ENCODE data around the gene CHRNA4. TPM values are rescaled to one million over a fixed set of nuclear protein-coding genes. Genes with fewer than 3 reads are reported as not detected.
"Not testable (repeated sequence)": the region's sequence is repeated elsewhere in the genome, so short reads cannot be mapped to it uniquely, and the experiment has no call there.

Gene CHRNA4
- total RNA-seq, 2 experiments from 2014 or later, result not detected

DNA sequence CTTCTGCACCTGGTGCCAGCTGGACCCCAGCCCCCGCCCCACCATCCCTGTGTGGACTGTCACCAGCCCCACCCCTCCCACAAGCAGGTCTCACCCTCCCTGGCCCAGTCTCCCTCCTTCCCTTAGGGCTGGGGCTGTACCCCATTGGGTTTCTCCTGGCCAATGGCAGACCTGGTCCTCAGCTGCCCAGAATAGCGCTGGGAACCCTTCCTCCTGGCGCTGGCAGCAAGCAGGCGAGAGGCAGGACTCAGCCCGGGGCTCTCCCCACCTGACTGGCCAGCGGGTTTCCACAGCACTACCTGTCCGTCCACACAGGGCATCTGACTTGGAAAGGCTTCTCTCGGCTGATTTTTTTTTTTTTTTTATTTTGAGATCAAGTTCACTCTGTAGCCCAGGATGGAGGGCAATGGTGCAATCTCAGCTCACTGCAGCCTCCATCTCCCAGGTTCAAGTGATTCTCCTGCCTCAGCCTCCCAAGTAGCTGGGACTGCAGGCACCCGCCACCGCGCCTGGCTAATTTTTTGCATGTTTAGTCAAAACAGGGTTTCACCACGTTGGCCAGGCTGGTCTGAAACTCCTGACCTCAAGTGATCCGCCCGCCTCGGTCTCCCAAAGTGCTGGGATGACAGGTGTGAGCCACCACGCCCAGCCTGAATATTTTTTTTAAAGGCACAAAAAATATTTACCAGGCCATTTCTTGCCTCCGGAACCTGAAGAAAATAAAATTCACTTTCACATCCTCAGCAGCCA is 21.6 kb upstream of the CHRNA4 start:
- intact Hi-C loops (cut with DNase I, micrococcal nuclease), result loop anchor here (1.0 to 10.0 kb wide), 5 partner anchors 68 to 326 kb away; no protein-coding TSS in a partner anchor
- Histone ChIP-seq H3K9me3 (ENCODE audit: control insufficient read depth in 1 of 2, insufficient read depth in 1 of 2, low read length in 2 of 2) (peaks cover 10 to 40% of the 10 kb centered on the region in 2 experiments), H3K36me3 (ENCODE audit: insufficient read depth, low read length) (no peaks in the 10 kb centered on the region), H3K4me3 (ENCODE audit: low read length) (no peak overlapping the region), H3K27ac (ENCODE audit: low read depth in 1 of 2, low read length in 2 of 2) (no peak overlapping the region), H3K4me1 (ENCODE audit: insufficient read depth, low read length) (peaks cover 3% of the 10 kb centered on the region), H3K27me3 (ENCODE audit: control insufficient read depth in 1 of 2, insufficient read depth in 2 of 2, low read length in 2 of 2) (peaks cover 7 to 28% of the 10 kb centered on the region in 2 experiments)
- TF ChIP-seq, protein P1, sequence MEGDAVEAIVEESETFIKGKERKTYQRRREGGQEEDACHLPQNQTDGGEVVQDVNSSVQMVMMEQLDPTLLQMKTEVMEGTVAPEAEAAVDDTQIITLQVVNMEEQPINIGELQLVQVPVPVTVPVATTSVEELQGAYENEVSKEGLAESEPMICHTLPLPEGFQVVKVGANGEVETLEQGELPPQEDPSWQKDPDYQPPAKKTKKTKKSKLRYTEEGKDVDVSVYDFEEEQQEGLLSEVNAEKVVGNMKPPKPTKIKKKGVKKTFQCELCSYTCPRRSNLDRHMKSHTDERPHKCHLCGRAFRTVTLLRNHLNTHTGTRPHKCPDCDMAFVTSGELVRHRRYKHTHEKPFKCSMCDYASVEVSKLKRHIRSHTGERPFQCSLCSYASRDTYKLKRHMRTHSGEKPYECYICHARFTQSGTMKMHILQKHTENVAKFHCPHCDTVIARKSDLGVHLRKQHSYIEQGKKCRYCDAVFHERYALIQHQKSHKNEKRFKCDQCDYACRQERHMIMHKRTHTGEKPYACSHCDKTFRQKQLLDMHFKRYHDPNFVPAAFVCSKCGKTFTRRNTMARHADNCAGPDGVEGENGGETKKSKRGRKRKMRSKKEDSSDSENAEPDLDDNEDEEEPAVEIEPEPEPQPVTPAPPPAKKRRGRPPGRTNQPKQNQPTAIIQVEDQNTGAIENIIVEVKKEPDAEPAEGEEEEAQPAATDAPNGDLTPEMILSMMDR (IDR thresholded peaks at IDR 0.05), result no peak
- H3K36me3 Mint-ChIP-seq (ENCODE audit: low read depth), result no peaks in the 10 kb centered on the region
- no peak for ATAC-seq (ENCODE audit: poor library complexity)
- H3K4me1 Mint-ChIP-seq (ENCODE audit: low read depth), result no peaks in the 10 kb centered on the region
- POLR2A ChIA-PET, result no interaction called here
- CTCF ChIA-PET, result interaction anchor here (1.3 to 1.7 kb wide), 2 partner anchors 73 to 159 kb away, joined by 4 to 16 read pairs; no protein-coding TSS in a partner anchor
- no peaks in the 10 kb centered on the region for H3K9me3 Mint-ChIP-seq
- no peak overlapping the region for H3K4me3 Mint-ChIP-seq
- peaks cover 20% of the 10 kb centered on the region for H3K27me3 Mint-ChIP-seq
- no peak for DNase-seq
- H3K27ac Mint-ChIP-seq, result no peak overlapping the region

DNA sequence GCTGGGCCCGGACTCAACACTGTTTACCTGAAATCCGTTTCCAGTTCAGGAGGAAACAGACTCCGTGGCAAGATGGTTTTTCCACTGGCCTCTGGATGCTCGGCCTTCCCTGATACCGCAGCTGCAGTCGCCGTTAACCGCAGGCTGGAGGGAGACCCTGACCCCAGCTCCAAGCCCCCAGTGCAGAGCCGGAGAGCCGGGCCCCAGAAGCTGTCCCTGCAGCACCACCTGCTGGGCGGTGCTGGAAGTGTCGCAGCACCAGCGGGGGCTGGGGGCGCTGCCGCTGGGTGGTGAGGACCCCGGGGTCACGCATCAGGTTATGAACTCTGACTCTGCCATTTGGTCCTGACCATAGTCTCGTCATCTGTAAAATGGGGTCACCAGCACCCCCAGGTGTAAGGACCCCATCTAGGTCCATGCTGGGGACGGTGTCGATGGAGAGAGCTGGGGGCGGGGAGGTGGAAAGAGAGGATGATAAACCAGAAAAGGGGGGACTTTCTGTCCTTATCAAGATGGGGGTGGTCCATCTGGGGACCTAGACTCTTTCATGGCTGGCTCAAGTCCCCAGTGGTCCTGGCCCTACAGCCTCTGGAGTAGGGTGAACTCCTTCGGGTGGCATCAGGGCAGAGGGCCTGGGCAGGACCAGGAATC is 20.8 kb upstream of the CHRNA4 start:
- peaks cover 10 to 34% of the 10 kb centered on the region in 2 experiments for H3K9me3 ChIP-seq (ENCODE audit: control insufficient read depth in 1 of 2, insufficient read depth in 1 of 2, low read length in 2 of 2)
- TF ChIP-seq, protein P1 (IDR thresholded peaks at IDR 0.05), result peak; percentile 86
- Mint-ChIP-seq H3K4me3 (no peak overlapping the region), H3K4me1 (ENCODE audit: low read depth) (no peaks in the 10 kb centered on the region), H3K9me3 (no peaks in the 10 kb centered on the region), H3K36me3 (ENCODE audit: low read depth) (no peaks in the 10 kb centered on the region), H3K27me3 (peaks cover 26% of the 10 kb centered on the region), H3K27ac (no peak overlapping the region)
- DNase-seq (peak in 12 of 14 experiments; percentile 1 to 60 (median 25)), ATAC-seq (ENCODE audit: poor library complexity) (no peak)
- no peak overlapping the region for H3K4me3 ChIP-seq (ENCODE audit: low read length)
- no peak overlapping the region for H3K27ac ChIP-seq (ENCODE audit: low read depth in 1 of 2, low read length in 2 of 2)
- POLR2A ChIA-PET, result no interaction called here
- no peaks in the 10 kb centered on the region for H3K36me3 ChIP-seq (ENCODE audit: insufficient read depth, low read length)
- peaks cover 14 to 30% of the 10 kb centered on the region in 2 experiments for H3K27me3 ChIP-seq (ENCODE audit: control insufficient read depth in 1 of 2, insufficient read depth in 2 of 2, low read length in 2 of 2)
- intact Hi-C loops (cut with DNase I, micrococcal nuclease), result loop anchor here (1.0 to 10.0 kb wide), 5 partner anchors 67 to 325 kb away; no protein-coding TSS in a partner anchor
- CTCF ChIA-PET, result interaction anchor here (1.3 to 1.7 kb wide), 2 partner anchors 72 to 158 kb away, joined by 4 to 16 read pairs; no protein-coding TSS in a partner anchor
- H3K4me1 ChIP-seq (ENCODE audit: insufficient read depth, low read length), result peaks cover 3% of the 10 kb centered on the region

DNA sequence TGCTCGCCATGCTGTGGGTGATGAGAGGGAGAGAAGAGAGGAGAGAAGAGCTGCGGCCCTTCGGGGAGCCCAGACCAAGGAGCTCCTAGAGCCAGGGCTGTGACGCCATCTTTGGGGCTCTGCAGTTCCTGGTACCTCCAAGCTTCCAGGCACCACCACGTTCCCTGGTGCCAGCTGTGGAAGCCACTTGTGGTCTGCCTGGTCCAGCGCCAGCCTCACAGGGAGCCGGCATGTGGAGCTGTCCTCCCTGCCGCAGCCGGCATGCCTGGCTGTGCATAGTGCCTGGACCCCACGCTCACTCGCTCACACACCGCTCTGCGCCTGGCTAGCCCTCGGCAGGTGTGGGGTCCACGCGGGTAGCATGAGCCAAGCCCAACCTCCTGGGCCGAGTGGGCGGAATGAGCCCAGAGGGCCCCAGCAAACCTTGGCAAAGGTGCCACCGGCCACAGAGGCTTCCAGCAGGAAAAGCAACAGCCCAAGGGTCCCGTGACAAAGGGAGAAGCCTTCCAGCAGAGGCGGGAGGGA is 19.3 kb upstream of the CHRNA4 start:
- Mint-ChIP-seq H3K27me3 (peaks cover 26% of the 10 kb centered on the region), H3K36me3 (ENCODE audit: low read depth) (no peaks in the 10 kb centered on the region), H3K9me3 (no peaks in the 10 kb centered on the region), H3K4me3 (no peak overlapping the region), H3K4me1 (ENCODE audit: low read depth) (no peaks in the 10 kb centered on the region), H3K27ac (no peak overlapping the region)
- no peak for DNase-seq
- H3K4me3 ChIP-seq (ENCODE audit: low read length), result no peak overlapping the region
- H3K27ac ChIP-seq (ENCODE audit: low read depth in 1 of 2, low read length in 2 of 2), result no peak overlapping the region
- peaks cover 3% of the 10 kb centered on the region for H3K4me1 ChIP-seq (ENCODE audit: insufficient read depth, low read length)
- no peaks in the 10 kb centered on the region for H3K36me3 ChIP-seq (ENCODE audit: insufficient read depth, low read length)
- no peak for ATAC-seq (ENCODE audit: poor library complexity)
- ChIA-PET POLR2A (no interaction called here), CTCF (no interaction called here)
- TF ChIP-seq, protein P1 (IDR thresholded peaks at IDR 0.05), result no peak
- intact Hi-C loops (cut with DNase I, micrococcal nuclease), result loop anchor here (5.0 to 10.0 kb wide), 3 partner anchors 66 to 198 kb away; no protein-coding TSS in a partner anchor
- H3K27me3 ChIP-seq (ENCODE audit: control insufficient read depth in 1 of 2, insufficient read depth in 2 of 2, low read length in 2 of 2), result peaks cover 18 to 40% of the 10 kb centered on the region in 2 experiments
- peaks cover under 1 to 26% of the 10 kb centered on the region in 2 experiments for H3K9me3 ChIP-seq (ENCODE audit: control insufficient read depth in 1 of 2, insufficient read depth in 1 of 2, low read length in 2 of 2)

DNA sequence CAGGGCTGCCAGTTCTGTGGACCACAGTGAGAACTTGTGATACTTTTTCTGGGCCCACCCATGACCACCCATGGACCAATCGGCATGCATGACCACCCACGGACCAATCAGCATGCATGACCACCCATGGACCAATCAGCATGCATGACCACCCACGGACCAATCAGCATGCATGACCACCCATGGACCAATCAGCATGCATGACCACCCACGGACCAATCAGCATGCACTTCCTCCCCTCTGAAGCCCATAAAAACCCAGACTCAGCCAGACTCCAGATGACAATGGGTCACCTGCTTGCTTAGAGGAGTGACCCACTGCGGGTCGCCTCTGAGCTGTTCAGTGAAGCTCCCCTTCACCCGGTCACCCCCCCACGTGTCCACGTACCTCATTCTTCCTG is 18.7 kb upstream of the CHRNA4 start:
- H3K9me3 Mint-ChIP-seq; H3K4me1 ChIP-seq (ENCODE audit: insufficient read depth, low read length); H3K4me3 Mint-ChIP-seq; ATAC-seq (ENCODE audit: poor library complexity); POLR2A ChIA-PET; DNase-seq; H3K36me3 Mint-ChIP-seq (ENCODE audit: low read depth); CTCF ChIA-PET; H3K27ac Mint-ChIP-seq; H3K36me3 ChIP-seq (ENCODE audit: insufficient read depth, low read length); H3K4me3 ChIP-seq (ENCODE audit: low read length); H3K4me1 Mint-ChIP-seq (ENCODE audit: low read depth); H3K27ac ChIP-seq (ENCODE audit: low read depth in 1 of 2, low read length in 2 of 2): not testable (repeated sequence)
- peaks cover 18 to 40% of the 10 kb centered on the region in 2 experiments for H3K27me3 ChIP-seq (ENCODE audit: control insufficient read depth in 1 of 2, insufficient read depth in 2 of 2, low read length in 2 of 2)
- intact Hi-C loops (cut with DNase I, micrococcal nuclease), result loop anchor here (5.0 to 10.0 kb wide), 3 partner anchors 65 to 198 kb away; no protein-coding TSS in a partner anchor
- H3K9me3 ChIP-seq (ENCODE audit: control insufficient read depth in 1 of 2, insufficient read depth in 1 of 2, low read length in 2 of 2), result peaks cover 0 to 23% of the 10 kb centered on the region in 2 experiments
- H3K27me3 Mint-ChIP-seq, result peaks cover 26% of the 10 kb centered on the region
